Measurements from ENCODE around the gene MGMT. TPM values are rescaled to one million over a fixed set of nuclear protein-coding genes. Genes with fewer than 3 reads are reported as not detected.

Gene MGMT
- total and polyA plus RNA-seq, 9 of the 15 experiments (the other 6 are each of a cell fraction or from before 2014, with no cell fraction given), result 0.03 to 0.29 (median 0.11) TPM; not detected in 4

- no TSS peak for BruUV-seq (replicated peaks)
- no peak overlapping the region for H3K4me3 ChIP-seq
- no peak overlapping the region for H3K27ac ChIP-seq (ENCODE audit: extremely low read depth, low read depth, low read length)
- no peaks in the 10 kb centered on the region for H3K36me3 ChIP-seq (ENCODE audit: control insufficient read depth, insufficient read depth, low read length)
- H2AFZ ChIP-seq (ENCODE audit: low read depth, low read length), result no peak overlapping the region
- no peaks in the 10 kb centered on the region for H3K79me2 ChIP-seq (ENCODE audit: control insufficient read depth, insufficient read depth, low read length)
- 0% methylated on average over 6 of the region's 7 CpGs for WGBS (ENCODE audit: insufficient coverage, low coverage, missing lambda C conversion rate)
- no peaks in the 10 kb centered on the region for H4K20me1 ChIP-seq (replicated peaks; ENCODE audit: control insufficient read depth, insufficient read depth, low read length)
- H3K9ac ChIP-seq (ENCODE audit: insufficient read depth in 1 of 2, low read depth in 2 of 2, low read length in 2 of 2), result no peak overlapping the region
- no peaks in the 10 kb centered on the region for H3K9me3 ChIP-seq (replicated peaks; ENCODE audit: control insufficient read depth, insufficient read depth, low read depth, low read length)
- peaks cover 0 to 8% of the 10 kb centered on the region in 2 experiments; a peak in 2 of 5 replicates for H3K27me3 ChIP-seq (ENCODE audit: control insufficient read depth in 2 of 2, insufficient read depth in 2 of 2, low read length in 2 of 2)
- H3K4me1 ChIP-seq (replicated peaks in 1 of 2; ENCODE audit: control insufficient read depth in 2 of 2, insufficient read depth in 2 of 2, low read length in 2 of 2), result no peaks in the 10 kb centered on the region
- no peak for FAIRE-seq
- no peak for DNase-seq (ENCODE audit: extremely low read depth in 1 of 4, low spot score in 3 of 4)
- H3K4me2 ChIP-seq (ENCODE audit: insufficient read depth, low read length), result no peak overlapping the region
- intact Hi-C loops (cut with micrococcal nuclease) (no loop called here), in situ Hi-C loops (cut with MboI) (no loop called here)
- H3K9me1 ChIP-seq (ENCODE audit: control insufficient read depth, insufficient read depth, low read length), result no peaks in the 10 kb centered on the region
- TF ChIP-seq NFIC (IDR thresholded peaks at IDR 0.05) (no peak), PHTF2 (CRISPR knock-in tag; IDR thresholded peaks at IDR 0.05) (no peak), NCOA2 (IDR thresholded peaks at IDR 0.05; ENCODE audit: partially characterized antibody in 2 of 2) (no peak)
- POLR2A ChIA-PET, result no interaction called here
- CTCF ChIA-PET (ENCODE audit: low intra/inter-chr PET ratio), result no interaction called here
- ATAC-seq, result no peak
Observed at GRCh38 chr10:129440247-129440646, 26.8 kb upstream of the MGMT start.

GRCh38 chr10:129440722-129441316 lies 26.2 kb upstream of the MGMT start:
- Histone ChIP-seq H3K4me2 (ENCODE audit: insufficient read depth, low read length) (no peak overlapping the region), H3K79me2 (ENCODE audit: control insufficient read depth, insufficient read depth, low read length) (no peaks in the 10 kb centered on the region), H2AFZ (ENCODE audit: low read depth, low read length) (no peak overlapping the region), H4K20me1 (replicated peaks; ENCODE audit: control insufficient read depth, insufficient read depth, low read length) (no peaks in the 10 kb centered on the region), H3K27me3 (ENCODE audit: control insufficient read depth in 2 of 2, insufficient read depth in 2 of 2, low read length in 2 of 2) (peaks cover 0 to 8% of the 10 kb centered on the region in 2 experiments; a peak in 2 of 5 replicates), H3K9ac (ENCODE audit: insufficient read depth in 1 of 2, low read depth in 2 of 2, low read length in 2 of 2) (no peak overlapping the region), H3K9me1 (ENCODE audit: control insufficient read depth, insufficient read depth, low read length) (no peaks in the 10 kb centered on the region), H3K4me3 (no peak overlapping the region), H3K9me3 (replicated peaks; ENCODE audit: control insufficient read depth, insufficient read depth, low read depth, low read length) (no peaks in the 10 kb centered on the region), H3K27ac (ENCODE audit: extremely low read depth, low read depth, low read length) (no peak overlapping the region), H3K4me1 (replicated peaks in 1 of 2; ENCODE audit: control insufficient read depth in 2 of 2, insufficient read depth in 2 of 2, low read length in 2 of 2) (no peaks in the 10 kb centered on the region), H3K36me3 (ENCODE audit: control insufficient read depth, insufficient read depth, low read length) (no peaks in the 10 kb centered on the region)
- POLR2A ChIA-PET, result no interaction called here
- no peak for TF ChIP-seq ZNF253 (CRISPR knock-in tag; conservative IDR thresholded peaks at IDR 0.05)
- TF ChIP-seq NR2C1 (IDR thresholded peaks at IDR 0.05), result no peak
- TF ChIP-seq NR2C1 (tag; IDR thresholded peaks at IDR 0.05), result no peak
- no peak for DNase-seq (ENCODE audit: extremely low read depth in 1 of 4, low spot score in 3 of 4)
- ATAC-seq, result no peak
- intact Hi-C loops (cut with micrococcal nuclease) (no loop called here), in situ Hi-C loops (cut with MboI) (no loop called here)
- no peak for FAIRE-seq
- CTCF ChIA-PET (ENCODE audit: low intra/inter-chr PET ratio), result no interaction called here
- 0% methylated on average over 7 of the region's 7 CpGs for WGBS (ENCODE audit: insufficient coverage, low coverage, missing lambda C conversion rate)
- BruUV-seq (replicated peaks), result no TSS peak

All from K562 (cell line).